Esophagus squamous epithelium (tissue), 5 donors: ENCODE data around the gene EGLN1. TPM values are rescaled to one million over a fixed set of nuclear protein-coding genes. Genes with fewer than 3 reads are reported as not detected.

Experiments
- DNase-seq: peaks from one replicate; lab custom pipeline; 2025; lab: John Stamatoyannopoulos, UW
- H3K27ac ChIP-seq, 4 donors: fragments of 200-600 bp; sonication (generic); one replicate each; pipeline ENCODE4 v1.5.1; 2016 to 2019; ENCODE audit warnings: mild to moderate bottlenecking in 1 of 4
- H3K27me3 ChIP-seq, 4 donors: fragments of 200-600 bp; sonication (generic); 1 replicate in 3 of 4; 2 replicates in 1 of 4; pipeline versions ENCODE4 v1.5.1 to v1.6.0; 2017 to 2021; ENCODE audit warnings: antibody characterized with exemption in 1 of 4
- H3K36me3 ChIP-seq, 3 donors: fragments of 200-600 bp; sonication (generic); one replicate each; pipeline ENCODE4 v1.5.1; 2016 to 2019
- H3K4me1 ChIP-seq, 3 donors: fragments of 200-600 bp; sonication (generic); one replicate each; pipeline ENCODE4 v1.5.1; 2017 to 2019
- H3K4me3 ChIP-seq, 4 donors: fragments of 200-600 bp; sonication (generic); 1 replicate in 3 of 4; 2 replicates in 1 of 4; pipeline ENCODE4 v1.5.1; 2016 to 2019; ENCODE audit warnings: mild to moderate bottlenecking in 2 of 4, moderate library complexity in 1 of 4
- H3K9me3 ChIP-seq, 3 donors: fragments of 200-600 bp; sonication (generic); one replicate each; pipeline ENCODE4 v1.5.1; 2016 to 2019
- CTCF ChIP-seq, 6 experiments: fragments of 450-650 bp in 4 of 6; fragments of 200-600 bp in 2 of 6; sonication (generic) in 2 of 6; IDR thresholded peaks; one replicate each; pipeline ENCODE4 v1.5.1; 2016 to 2019; ENCODE audit warnings: antibody characterized with exemption in 6 of 6, mild to moderate bottlenecking in 4 of 6, moderate library complexity in 4 of 6
- POLR2A ChIP-seq, 4 donors: fragments of 450-650 bp; IDR thresholded peaks; one replicate each; pipeline ENCODE4 v1.6.1; 2017; ENCODE audit warnings: antibody characterized with exemption in 4 of 4, mild to moderate bottlenecking in 4 of 4, moderate library complexity in 3 of 4
- WGBS, 2 donors: methylation state at CpG; one replicate each; pipeline ENCODE4 v1.1.5; 2018; 5-methylcytosine and 5-hydroxymethylcytosine counted together
- intact Hi-C: fragments of 100-400 bp; cut with DNase I; formaldehyde crosslinking; loops from one replicate; pipeline ENCODE4 v1.15.0; 2022
- total RNA-seq, 4 donors: library from RNA; depleted of rRNA; stranded (reverse); fragments of >200 nt; gene quantifications; one replicate each; pipeline ENCODE4 v1.1.0, GENCODE V29; 2016
- donor health status: DM: yes; HTN: yes; CAD: no.

Gene EGLN1
- total RNA-seq, 4 donors from 2014 or later: 21.8 to 36.0 (median 28.7) TPM

DNA sequence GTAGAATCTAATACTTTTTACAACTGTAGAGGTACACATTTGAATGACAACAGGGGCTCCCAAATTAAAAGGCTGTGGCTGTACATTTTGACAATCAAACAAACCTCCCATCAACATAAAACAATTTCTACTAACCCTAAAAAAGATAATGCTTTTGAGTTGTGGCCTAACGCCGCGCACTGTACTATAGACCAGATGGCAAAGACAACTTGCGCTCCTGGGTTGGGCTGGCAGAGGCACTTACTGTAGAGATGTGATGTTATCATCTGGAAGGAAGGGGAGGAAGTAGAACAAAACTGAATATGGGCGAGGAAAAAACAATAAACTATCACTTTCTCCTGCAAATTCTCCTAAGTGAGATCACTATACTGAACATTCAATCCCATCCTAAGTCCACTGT is 57.9 kb downstream of the EGLN1 start:
- no peak for DNase-seq
- Histone ChIP-seq H3K9me3 (no peaks in the 10 kb centered on the region), H3K27me3 (no peaks in the 10 kb centered on the region), H3K4me1 (no peaks in the 10 kb centered on the region), H3K27ac (no peak overlapping the region), H3K4me3 (no peak overlapping the region), H3K36me3 (peaks cover 0 to 70% (median 0%) of the 10 kb centered on the region in 3 donors)
- intact Hi-C loops: no loop called here
- no peak for TF ChIP-seq CTCF (IDR thresholded peaks at IDR 0.05)
- WGBS, 2 donors: 89 to 93% methylated on average over 5 of the region's 5 CpGs

DNA sequence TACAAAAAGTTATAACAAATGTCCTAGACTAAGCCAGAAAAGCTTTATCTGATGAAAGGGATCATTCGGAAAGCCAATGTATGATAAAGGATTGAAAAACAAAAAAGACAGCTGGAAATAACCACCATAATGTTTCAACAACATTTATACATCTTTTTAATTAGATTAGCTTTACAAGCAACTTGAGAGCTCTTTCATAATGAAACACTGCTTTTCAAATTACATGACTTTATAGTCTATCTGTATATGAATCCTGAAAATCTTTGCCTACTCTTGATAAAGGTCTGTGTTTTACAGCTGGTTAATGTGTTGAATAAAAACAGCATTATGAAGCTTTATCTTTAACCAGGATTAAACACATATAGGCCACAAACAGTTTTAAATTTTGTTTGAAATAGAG is 58.5 kb downstream of the EGLN1 start:
- Histone ChIP-seq H3K27ac (no peak overlapping the region), H3K27me3 (no peaks in the 10 kb centered on the region), H3K4me1 (peaks cover 0 to 3% (median 0%) of the 10 kb centered on the region in 3 donors), H3K4me3 (no peak overlapping the region), H3K9me3 (no peaks in the 10 kb centered on the region), H3K36me3 (peaks cover 0 to 64% (median 0%) of the 10 kb centered on the region in 3 donors)
- DNase-seq: no peak
- intact Hi-C loops: no loop called here
- no peak for TF ChIP-seq CTCF (IDR thresholded peaks at IDR 0.05)
- TF ChIP-seq POLR2A (IDR thresholded peaks at IDR 0.05): no peak
- 58 to 78% methylated on average over 1 of the region's 1 CpG for WGBS, 2 donors

- 92% methylated on average over 1 of the region's 1 CpG for WGBS, 2 donors
- no peak for DNase-seq
- Histone ChIP-seq H3K36me3 (peaks cover 0 to 51% (median 0%) of the 10 kb centered on the region in 3 donors), H3K4me1 (peaks cover 0 to 11% (median 0%) of the 10 kb centered on the region in 3 donors), H3K4me3 (no peak overlapping the region), H3K9me3 (no peaks in the 10 kb centered on the region), H3K27me3 (no peaks in the 10 kb centered on the region), H3K27ac (no peak overlapping the region)
- TF ChIP-seq CTCF (IDR thresholded peaks at IDR 0.05) (no peak), POLR2A (IDR thresholded peaks at IDR 0.05) (no peak)
- intact Hi-C loops: no loop called here
Observed at GRCh38 chr1:231362325-231362724, 59.8 kb downstream of the EGLN1 start.

GRCh38 chr1:231359113-231359512 is 63.0 kb downstream of the EGLN1 start:
- Histone ChIP-seq H3K27ac (no peak overlapping the region), H3K4me1 (peaks cover 0 to 11% (median 0%) of the 10 kb centered on the region in 3 donors), H3K27me3 (no peaks in the 10 kb centered on the region), H3K36me3 (peaks cover 0 to 19% (median 0%) of the 10 kb centered on the region in 3 donors), H3K9me3 (no peaks in the 10 kb centered on the region), H3K4me3 (no peak overlapping the region)
- DNase-seq: no peak
- no peak for TF ChIP-seq CTCF (IDR thresholded peaks at IDR 0.05)
- TF ChIP-seq POLR2A (IDR thresholded peaks at IDR 0.05): no peak
- WGBS, 2 donors: 30 to 62% methylated on average over 6 of the region's 6 CpGs
- intact Hi-C loops: loop anchor here (5.0 kb wide), 1 partner anchor 248 kb away; no protein-coding TSS in a partner anchor

- no peak for DNase-seq
- intact Hi-C loops: loop anchor here (5.0 kb wide), 1 partner anchor 249 kb away; no protein-coding TSS in a partner anchor
- Histone ChIP-seq H3K4me3 (no peak overlapping the region), H3K27me3 (no peaks in the 10 kb centered on the region), H3K4me1 (peaks cover 0 to 11% (median 0%) of the 10 kb centered on the region in 3 donors), H3K36me3 (peaks cover 0 to 21% (median 5%) of the 10 kb centered on the region in 3 donors), H3K9me3 (no peaks in the 10 kb centered on the region), H3K27ac (peak overlapping the region in 3 of 4 donors; percentile 22 to 59 (median 37))
- no peak for TF ChIP-seq POLR2A (IDR thresholded peaks at IDR 0.05)
- peak; percentile 52 to 86 (median 78) for TF ChIP-seq CTCF (IDR thresholded peaks at IDR 0.05)
- WGBS, 2 donors: 7 to 8% methylated on average over 4 of the region's 4 CpGs
Observed at GRCh38 chr1:231357831-231358354, 64.2 kb downstream of the EGLN1 start.
